ENCODE results near the gene TMEM253. TPM values are rescaled to one million over a fixed set of nuclear protein-coding genes. Genes with fewer than 3 reads are reported as not detected.

TMEM253 gene
- total RNA-seq, 6 donors from 2014 or later, result 0.94 to 3.4 (median 1.4) TPM; not detected in 3

DNA sequence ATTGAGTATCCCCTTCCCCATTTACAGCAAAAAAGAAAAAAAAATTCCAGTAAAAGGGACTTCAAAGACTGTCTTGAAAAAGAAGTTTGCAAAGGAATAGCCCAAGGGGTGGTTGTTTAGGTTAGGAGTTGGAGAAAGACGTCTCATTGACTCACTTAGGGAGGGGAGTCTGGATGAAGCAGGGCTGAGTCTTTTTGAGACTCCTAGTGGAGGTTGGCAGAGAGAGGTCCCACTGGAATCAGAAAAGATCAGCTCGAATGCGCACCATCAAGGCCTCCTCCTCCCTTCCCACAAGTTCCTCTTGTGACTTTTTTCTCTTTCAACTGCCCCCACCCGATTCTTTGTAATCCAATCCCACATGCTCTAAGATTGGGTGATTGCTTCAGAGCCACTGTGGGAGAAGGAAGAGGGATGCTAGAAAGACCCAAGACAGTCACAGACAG, 28.8 kb upstream of the TMEM253 start:
- WGBS, 2 donors, result 25 to 37% methylated on average over 4 of the region's 4 CpGs
- peak in 1 of 2 donors; percentile 63 for ATAC-seq (ENCODE audit: low FRiP score in 2 of 2)
- H3K4me1 ChIP-seq, result peaks cover 31 to 46% (median 40%) of the 10 kb centered on the region in 4 donors

DNA sequence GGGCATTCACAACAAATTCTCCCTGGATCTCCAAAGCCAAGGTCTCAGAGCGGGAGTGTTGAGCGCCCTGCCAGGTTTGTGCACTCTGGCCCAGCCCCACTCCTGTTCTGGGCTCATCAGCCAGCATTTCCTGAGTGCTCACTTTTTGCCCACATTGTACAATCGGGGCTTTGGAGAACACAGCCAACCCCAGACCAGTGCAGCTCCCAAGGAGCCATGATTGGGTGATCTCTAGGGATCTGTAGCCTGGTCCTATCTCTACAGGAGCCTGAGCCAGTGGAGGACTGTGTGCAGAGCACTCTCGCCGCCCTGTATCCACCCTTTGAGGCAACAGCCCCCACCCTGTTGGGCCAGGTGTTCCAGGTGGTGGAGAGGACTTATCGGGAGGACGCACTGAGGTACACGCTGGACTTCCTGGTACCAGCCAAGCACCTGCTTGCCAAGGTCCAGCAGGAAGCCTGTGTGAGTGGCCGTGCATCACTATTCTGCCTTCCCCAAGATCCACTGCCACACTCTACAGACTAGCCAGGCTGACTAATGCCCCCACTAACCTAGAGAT, 28.0 kb upstream of the TMEM253 start:
- ATAC-seq (ENCODE audit: low FRiP score in 2 of 2) (no peak), DNase-seq (no peak)
- H3K9me3 ChIP-seq, result no peaks in the 10 kb centered on the region
- peaks cover 31 to 46% (median 40%) of the 10 kb centered on the region in 4 donors for H3K4me1 ChIP-seq
- no peak overlapping the region for H3K4me3 ChIP-seq
- H3K36me3 ChIP-seq, result peaks cover 0 to 46% (median 19%) of the 10 kb centered on the region in 4 donors
- WGBS, 2 donors, result 80 to 95% methylated on average over 6 to 9 of the region's 9 CpGs
- no peaks in the 10 kb centered on the region for H3K27me3 ChIP-seq
- TF ChIP-seq, protein P1, sequence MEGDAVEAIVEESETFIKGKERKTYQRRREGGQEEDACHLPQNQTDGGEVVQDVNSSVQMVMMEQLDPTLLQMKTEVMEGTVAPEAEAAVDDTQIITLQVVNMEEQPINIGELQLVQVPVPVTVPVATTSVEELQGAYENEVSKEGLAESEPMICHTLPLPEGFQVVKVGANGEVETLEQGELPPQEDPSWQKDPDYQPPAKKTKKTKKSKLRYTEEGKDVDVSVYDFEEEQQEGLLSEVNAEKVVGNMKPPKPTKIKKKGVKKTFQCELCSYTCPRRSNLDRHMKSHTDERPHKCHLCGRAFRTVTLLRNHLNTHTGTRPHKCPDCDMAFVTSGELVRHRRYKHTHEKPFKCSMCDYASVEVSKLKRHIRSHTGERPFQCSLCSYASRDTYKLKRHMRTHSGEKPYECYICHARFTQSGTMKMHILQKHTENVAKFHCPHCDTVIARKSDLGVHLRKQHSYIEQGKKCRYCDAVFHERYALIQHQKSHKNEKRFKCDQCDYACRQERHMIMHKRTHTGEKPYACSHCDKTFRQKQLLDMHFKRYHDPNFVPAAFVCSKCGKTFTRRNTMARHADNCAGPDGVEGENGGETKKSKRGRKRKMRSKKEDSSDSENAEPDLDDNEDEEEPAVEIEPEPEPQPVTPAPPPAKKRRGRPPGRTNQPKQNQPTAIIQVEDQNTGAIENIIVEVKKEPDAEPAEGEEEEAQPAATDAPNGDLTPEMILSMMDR (IDR thresholded peaks at IDR 0.05), result no peak
- no peak for TF ChIP-seq POLR2AphosphoS5 (IDR thresholded peaks at IDR 0.05)
- TF ChIP-seq EP300 (IDR thresholded peaks at IDR 0.05), result no peak
- no peak for TF ChIP-seq POLR2A (IDR thresholded peaks at IDR 0.05)
- peak overlapping the region in 3 of 4 donors; percentile 19 to 96 (median 92) for H3K27ac ChIP-seq

More for the DNA sequence above, 28.8 kb upstream of the TMEM253 start:
- no peak for DNase-seq
- H3K4me3 ChIP-seq, result peak overlapping the region; percentile 74 to 84 (median 77)
- H3K9me3 ChIP-seq, result no peaks in the 10 kb centered on the region
- no peak for TF ChIP-seq POLR2AphosphoS5 (IDR thresholded peaks at IDR 0.05)
- TF ChIP-seq, protein P1 (IDR thresholded peaks at IDR 0.05), result no peak
- no peak for TF ChIP-seq EP300 (IDR thresholded peaks at IDR 0.05)
- TF ChIP-seq POLR2A (IDR thresholded peaks at IDR 0.05), result no peak
- H3K27me3 ChIP-seq, result no peaks in the 10 kb centered on the region
- H3K36me3 ChIP-seq, result peaks cover 0 to 39% (median 19%) of the 10 kb centered on the region in 4 donors
- H3K27ac ChIP-seq, result peak overlapping the region; percentile 86 to 96 (median 92)

DNA sequence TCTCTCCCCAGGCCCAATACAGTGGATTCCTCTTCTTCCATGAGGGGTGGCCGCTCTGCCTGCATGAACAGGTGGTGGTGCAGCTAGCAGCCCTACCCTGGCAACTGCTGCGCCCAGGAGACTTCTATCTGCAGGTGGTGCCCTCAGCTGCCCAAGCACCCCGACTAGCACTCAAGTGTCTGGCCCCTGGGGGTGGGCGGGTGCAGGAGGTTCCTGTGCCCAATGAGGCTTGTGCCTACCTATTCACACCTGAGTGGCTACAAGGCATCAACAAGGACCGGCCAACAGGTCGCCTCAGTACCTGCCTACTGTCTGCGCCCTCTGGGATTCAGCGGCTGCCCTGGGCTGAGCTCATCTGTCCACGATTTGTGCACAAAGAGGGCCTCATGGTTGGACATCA, 26.9 kb upstream of the TMEM253 start:
- H3K4me3 ChIP-seq, result no peak overlapping the region
- no peaks in the 10 kb centered on the region for H3K27me3 ChIP-seq
- ATAC-seq (ENCODE audit: low FRiP score in 2 of 2) (no peak), DNase-seq (no peak)
- no peaks in the 10 kb centered on the region for H3K9me3 ChIP-seq
- H3K27ac ChIP-seq, result peak overlapping the region in 1 of 4 donors; percentile 34
- 93 to 100% methylated on average over 1 to 5 of the region's 9 CpGs for WGBS, 2 donors
- H3K36me3 ChIP-seq, result peaks cover 0 to 56% (median 29%) of the 10 kb centered on the region in 4 donors
- H3K4me1 ChIP-seq, result peaks cover 26 to 39% (median 34%) of the 10 kb centered on the region in 4 donors
- TF ChIP-seq, protein P1 (IDR thresholded peaks at IDR 0.05), result no peak
- TF ChIP-seq POLR2AphosphoS5 (IDR thresholded peaks at IDR 0.05) (no peak), EP300 (IDR thresholded peaks at IDR 0.05) (no peak), POLR2A (IDR thresholded peaks at IDR 0.05) (no peak)

DNA sequence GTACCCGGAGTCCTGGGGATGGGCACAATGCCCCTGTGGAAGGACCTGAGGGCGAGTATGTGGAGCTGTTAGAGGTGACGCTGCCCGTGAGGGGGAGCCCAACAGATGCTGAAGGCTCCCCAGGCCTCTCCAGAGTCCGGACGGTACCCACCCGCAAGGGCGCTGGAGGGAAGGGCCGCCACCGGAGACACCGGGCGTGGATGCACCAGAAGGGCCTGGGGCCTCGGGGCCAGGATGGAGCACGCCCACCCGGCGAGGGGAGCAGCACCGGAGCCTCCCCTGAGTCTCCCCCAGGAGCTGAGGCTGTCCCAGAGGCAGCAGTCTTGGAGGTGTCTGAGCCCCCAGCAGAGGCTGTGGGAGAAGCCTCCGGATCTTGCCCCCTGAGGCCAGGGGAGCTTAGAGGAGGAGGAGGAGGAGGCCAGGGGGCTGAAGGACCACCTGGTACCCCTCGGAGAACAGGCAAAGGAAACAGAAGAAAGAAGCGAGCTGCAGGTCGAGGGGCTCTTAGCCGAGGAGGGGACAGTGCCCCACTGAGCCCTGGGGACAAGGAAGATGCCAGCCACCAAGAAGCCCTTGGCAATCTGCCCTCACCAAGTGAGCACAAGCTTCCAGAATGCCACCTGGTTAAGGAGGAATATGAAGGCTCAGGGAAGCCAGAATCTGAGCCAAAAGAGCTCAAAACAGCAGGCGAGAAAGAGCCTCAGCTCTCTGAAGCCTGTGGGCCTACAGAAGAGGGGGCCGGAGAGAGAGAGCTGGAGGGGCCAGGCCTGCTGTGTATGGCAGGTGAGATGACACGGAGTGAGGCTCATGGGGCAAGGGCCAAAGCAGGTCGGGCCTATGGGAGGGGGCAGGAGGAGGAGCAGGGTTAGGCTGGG, 26.2 kb upstream of the TMEM253 start:
- TF ChIP-seq POLR2AphosphoS5 (IDR thresholded peaks at IDR 0.05), result no peak
- TF ChIP-seq, protein P1 (IDR thresholded peaks at IDR 0.05), result no peak
- no peak for TF ChIP-seq POLR2A (IDR thresholded peaks at IDR 0.05)
- TF ChIP-seq EP300 (IDR thresholded peaks at IDR 0.05), result no peak
- no peak overlapping the region for H3K4me3 ChIP-seq
- peaks cover 0 to 63% (median 36%) of the 10 kb centered on the region in 4 donors for H3K36me3 ChIP-seq
- no peak for ATAC-seq (ENCODE audit: low FRiP score in 2 of 2)
- peak in 1 of 2 donors; percentile 76 for DNase-seq
- peaks cover 19 to 32% (median 27%) of the 10 kb centered on the region in 4 donors for H3K4me1 ChIP-seq
- 90 to 91% methylated on average over 8 to 24 of the region's 26 CpGs for WGBS, 2 donors
- H3K27me3 ChIP-seq, result no peaks in the 10 kb centered on the region
- H3K27ac ChIP-seq, result no peak overlapping the region
- H3K9me3 ChIP-seq, result no peaks in the 10 kb centered on the region
